ENCODE measurements around the gene CNN2.
A peak's percentile ranks its signal among the peaks of the same experiment; 100 is the strongest.

CNN2 gene

DNA sequence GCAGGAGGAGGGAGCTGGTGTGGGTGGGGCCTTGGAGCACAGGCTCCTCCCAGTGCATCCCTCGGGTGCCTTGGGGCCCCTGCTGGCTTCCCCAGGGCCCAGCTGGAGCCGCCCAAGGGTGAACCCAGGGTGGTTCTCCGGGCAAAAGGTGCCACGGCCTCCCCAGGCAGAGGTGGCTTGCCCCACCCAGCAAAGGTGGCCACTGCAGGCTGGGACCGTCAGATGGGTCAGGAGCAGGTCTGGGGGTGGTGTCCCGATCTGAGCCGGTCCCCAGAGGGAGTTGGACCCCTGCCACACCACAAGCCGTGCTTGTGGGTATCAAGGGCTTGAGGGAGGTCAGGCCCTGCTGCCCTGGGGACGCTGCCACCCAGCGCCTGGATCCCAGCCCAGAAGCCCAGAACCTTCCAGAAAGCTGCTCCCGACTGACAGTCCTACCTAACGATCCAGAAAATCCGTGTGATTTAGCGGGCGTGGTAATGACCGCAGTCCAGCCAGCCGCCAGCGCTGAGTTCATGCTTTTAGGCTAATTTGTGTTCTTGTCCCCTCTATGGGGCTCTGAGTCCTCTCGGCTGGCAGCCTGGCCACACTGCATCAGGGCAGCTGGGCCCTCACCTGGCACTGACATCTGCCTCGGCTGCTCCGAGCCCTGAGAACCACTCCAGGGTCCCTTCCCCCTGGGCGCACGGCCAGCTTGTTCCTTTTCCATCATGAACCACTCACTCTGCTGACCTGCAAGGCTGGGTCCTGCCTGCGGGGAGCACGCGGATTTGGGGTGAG, 31.2 kb upstream of the CNN2 start:
- DNase-seq (ENCODE audit: low read depth), result no peak

DNA sequence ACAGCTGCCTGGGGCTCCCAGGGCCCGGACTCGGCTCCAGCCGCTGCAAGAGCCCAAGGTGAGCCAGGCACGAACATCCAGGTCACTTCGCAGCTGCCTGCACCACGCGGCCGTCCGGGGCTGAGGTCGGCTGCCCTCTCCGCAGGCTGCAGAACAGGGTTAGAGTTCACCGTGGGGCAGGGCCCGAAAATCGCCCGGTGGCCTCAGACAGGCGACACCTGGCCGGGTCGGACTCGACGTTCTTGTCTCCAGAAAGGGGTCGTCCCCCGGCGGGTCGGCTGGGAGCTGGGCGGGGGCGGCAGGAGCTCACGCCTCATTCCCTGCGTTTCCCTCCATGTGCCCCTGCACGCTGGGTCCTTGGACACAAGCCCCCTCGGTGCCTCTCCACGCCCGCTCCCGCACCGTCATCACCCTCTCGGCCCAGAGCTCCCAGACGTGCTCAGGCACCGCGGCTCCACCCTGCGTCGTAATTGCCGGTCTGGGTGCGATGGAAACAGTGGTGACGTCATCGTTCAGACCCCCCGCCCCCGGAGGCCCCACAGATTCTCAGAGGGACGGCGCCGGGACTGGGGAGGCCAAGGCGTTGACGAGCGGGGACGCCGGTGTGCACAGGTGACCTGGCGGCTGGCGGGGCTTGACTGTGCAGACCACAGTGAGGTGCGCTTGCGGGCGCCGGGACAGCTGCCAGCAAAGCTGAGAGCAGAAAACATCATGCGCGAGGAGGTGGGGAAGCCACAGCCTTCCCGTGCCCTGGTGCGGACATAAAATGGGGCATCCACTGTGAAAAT, 30.2 kb upstream of the CNN2 start:
- peak; percentile 26 for DNase-seq (ENCODE audit: low read depth)

DNA sequence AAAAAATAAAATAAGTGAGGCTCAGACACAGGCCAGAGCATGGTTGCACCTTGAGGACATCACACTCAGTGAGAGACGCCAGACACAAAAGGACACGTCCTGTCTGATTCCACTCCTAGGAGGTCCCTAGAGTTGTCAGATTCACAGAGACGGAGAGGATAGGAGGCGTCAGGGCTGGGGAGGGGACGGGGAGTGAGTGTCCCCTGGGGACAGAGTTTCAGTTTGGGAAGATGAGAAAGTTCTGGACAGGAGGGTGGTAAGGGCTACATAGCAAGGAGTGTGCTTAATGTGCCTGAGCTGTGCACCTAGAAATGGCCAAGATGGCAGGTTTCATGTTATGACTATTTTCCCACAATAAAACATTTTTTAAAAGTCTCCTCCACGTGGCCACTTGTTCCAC, 28.3 kb upstream of the CNN2 start:
- no peak for DNase-seq (ENCODE audit: low read depth)

DNA sequence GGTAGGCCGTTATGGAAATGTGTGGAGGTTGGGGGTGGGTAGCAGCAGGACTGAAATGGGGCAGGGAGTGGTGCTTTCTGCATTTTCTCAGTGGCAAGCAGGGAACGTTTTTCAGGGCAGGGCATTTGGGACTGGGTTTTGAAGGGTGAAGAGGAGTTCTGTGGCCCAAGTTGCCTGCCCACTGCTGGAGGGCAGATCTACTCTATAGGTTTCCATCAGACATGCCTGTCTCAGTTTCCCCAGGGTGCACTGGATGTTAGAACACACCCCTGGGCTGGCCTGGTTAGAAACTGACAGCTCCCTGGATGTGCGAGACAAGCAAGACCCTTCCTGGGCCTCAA, 27.1 kb upstream of the CNN2 start:
- DNase-seq (ENCODE audit: low read depth), result no peak

DNA sequence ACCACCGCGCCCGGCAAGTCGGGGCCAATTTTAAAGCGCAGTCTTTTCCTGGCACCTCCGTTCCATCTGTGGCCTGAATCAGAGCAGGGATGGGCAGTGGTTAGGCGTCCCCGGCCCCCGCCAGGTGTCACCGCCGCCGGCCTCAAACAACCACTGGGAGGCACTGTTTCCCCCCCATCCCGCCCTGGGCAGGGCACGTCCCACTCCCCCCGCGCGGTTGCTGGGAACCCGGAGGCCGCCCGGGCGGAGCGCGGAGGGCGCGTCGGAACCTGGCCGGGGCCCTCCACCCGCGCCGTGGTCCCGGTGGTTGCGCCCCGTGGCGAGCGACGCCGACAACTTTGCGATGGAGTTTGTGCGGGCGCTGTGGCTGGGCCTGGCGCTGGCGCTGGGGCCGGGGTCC, 26.3 kb upstream of the CNN2 start, which contains the start of gene GRIN3B:
GRIN3B (plus strand) TSS at position 325 of the 400 bp plus-strand sequence; CDS start at position 344, 19 bp downstream.
- peak; percentile 40 for DNase-seq (ENCODE audit: low read depth)

DNA sequence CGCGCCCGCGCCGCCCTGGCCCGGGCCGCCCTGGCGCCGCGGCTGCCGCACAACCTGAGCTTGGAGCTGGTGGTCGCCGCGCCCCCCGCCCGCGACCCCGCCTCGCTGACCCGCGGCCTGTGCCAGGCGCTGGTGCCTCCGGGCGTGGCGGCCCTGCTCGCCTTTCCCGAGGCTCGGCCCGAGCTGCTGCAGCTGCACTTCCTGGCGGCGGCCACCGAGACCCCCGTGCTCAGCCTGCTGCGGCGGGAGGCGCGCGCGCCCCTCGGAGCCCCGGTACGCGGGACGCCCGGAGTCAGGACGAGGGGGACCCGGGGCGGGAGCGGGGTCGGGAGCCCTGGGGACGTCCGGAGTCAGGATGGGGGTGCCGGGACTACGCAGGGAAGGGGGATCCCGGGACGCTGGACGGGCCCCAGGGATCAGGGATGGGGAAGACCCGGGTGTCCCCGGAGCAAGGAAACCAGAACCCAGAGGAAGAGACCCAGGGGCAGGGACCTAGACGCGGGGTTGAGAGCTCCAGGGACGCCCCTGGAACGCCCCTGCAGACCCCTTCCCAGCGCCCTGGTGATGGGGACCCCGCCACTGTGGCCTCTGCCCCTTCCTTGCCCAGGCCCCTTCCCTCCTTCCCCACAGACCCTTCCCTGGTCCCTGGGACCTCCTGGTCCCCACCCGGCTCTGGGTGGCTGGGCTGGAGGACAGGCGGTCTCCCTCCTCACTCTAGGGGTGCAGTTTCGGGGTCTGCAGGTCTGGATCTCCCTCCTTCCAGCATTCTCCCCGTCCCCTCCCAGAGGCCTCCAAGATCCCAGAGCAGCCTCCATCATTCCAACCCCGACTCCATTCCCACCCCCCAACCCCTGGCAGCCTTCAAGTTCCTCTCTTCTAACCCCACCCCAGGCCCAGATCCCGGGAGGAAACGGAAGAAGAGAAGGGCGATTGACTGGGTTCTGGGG, 25.5 kb upstream of the CNN2 start:
- no peak for DNase-seq (ENCODE audit: low read depth)

DNA sequence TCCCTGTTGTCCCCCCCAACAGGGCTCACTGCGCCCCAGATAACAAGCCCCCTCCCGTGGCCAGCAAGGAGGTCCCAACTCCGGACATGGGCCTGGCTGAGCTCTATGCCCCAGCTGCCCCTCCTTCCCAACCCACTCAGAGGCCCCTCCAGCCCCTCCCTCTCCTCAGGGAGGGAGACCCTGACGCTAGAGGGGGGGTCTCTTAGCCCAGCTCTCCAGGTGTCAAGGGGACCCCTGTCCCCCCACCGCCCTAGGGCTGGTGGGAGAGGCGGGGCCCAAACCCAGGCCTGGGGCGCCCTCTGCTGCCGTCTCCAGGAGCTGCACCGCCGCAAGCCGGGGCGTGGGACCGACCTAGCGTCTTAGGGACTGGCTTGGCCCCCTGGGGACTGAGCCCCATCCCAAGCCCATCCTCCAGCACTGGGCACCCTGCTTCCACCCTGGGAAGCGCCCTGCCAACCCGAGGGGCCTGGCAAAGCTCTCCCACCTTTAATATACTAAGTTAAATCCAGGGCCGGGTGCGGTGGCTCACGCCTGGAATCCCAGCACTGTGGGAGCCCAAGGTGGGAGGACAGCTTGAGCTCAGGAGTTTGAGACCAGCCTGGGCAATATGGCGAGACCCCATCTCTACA, 24.8 kb upstream of the CNN2 start:
- DNase-seq (ENCODE audit: low read depth), result peak; percentile 53

DNA sequence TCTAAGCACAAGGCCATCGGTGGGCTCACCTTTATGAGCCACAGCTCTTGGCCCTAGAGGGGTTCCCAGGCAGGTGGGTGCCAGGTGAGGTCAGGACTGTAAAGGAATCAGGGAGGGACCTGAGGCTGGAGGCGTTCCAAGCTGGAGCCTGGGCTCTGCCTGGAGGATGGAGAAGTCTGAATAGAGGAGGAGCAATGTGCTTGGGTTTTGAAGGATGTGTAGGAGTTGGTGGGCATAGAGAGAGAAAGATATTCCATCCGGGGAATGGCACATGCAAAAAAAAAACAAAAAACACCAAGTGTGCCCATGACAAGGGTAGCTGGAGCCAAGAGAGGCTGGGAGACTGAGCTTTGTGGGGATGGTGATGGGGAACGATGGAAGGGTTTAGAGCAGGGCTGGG, 23.8 kb upstream of the CNN2 start:
- no peak for DNase-seq (ENCODE audit: low read depth)

DNA sequence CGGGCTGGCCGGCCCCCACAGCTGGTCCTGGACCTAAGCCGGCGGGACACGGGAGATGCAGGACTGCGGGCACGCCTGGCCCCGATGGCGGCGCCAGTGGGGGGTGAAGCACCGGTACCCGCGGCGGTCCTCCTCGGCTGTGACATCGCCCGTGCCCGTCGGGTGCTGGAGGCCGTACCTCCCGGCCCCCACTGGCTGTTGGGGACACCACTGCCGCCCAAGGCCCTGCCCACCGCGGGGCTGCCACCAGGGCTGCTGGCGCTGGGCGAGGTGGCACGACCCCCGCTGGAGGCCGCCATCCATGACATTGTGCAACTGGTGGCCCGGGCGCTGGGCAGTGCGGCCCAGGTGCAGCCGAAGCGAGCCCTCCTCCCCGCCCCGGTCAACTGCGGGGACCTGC, 23.1 kb upstream of the CNN2 start:
- no peak for DNase-seq (ENCODE audit: low read depth)

DNA sequence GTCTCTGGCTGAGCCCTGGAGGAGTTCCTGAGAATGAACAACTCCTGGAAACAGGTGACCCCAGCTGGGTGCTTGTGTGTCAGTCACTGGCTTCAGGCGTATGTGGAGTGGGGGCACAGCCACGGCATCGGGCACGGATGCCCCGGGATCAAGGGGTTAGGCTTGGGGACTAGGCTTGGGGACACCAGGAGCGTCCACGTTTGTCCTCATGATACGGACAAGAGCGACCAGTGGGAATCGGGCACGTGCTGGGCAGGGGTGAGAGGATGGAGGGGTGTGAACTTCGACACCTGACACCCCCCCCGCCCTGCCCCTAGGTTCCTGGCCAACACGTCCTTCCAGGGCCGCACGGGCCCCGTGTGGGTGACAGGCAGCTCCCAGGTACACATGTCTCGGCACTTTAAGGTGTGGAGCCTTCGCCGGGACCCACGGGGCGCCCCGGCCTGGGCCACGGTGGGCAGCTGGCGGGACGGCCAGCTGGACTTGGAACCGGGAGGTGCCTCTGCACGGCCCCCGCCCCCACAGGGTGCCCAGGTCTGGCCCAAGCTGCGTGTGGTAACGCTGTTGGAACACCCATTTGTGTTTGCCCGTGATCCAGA, 22.1 kb upstream of the CNN2 start:
- DNase-seq (ENCODE audit: low read depth), result no peak

DNA sequence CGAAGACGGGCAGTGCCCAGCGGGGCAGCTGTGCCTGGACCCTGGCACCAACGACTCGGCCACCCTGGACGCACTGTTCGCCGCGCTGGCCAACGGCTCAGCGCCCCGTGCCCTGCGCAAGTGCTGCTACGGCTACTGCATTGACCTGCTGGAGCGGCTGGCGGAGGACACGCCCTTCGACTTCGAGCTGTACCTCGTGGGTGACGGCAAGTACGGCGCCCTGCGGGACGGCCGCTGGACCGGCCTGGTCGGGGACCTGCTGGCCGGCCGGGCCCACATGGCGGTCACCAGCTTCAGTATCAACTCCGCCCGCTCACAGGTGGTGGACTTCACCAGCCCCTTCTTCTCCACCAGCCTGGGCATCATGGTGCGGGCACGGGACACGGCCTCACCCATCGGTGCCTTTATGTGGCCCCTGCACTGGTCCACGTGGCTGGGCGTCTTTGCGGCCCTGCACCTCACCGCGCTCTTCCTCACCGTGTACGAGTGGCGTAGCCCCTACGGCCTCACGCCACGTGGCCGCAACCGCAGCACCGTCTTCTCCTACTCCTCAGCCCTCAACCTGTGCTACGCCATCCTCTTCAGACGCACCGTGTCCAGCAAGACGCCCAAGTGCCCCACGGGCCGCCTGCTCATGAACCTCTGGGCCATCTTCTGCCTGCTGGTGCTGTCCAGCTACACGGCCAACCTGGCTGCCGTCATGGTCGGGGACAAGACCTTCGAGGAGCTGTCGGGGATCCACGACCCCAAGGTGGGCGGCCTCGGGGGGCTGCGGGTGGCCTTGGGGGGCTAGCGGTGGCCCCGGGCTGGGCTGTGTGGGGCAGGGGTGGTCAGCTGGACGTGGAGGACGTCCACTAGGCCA, 21.4 kb upstream of the CNN2 start:
- no peak for DNase-seq (ENCODE audit: low read depth)

DNA sequence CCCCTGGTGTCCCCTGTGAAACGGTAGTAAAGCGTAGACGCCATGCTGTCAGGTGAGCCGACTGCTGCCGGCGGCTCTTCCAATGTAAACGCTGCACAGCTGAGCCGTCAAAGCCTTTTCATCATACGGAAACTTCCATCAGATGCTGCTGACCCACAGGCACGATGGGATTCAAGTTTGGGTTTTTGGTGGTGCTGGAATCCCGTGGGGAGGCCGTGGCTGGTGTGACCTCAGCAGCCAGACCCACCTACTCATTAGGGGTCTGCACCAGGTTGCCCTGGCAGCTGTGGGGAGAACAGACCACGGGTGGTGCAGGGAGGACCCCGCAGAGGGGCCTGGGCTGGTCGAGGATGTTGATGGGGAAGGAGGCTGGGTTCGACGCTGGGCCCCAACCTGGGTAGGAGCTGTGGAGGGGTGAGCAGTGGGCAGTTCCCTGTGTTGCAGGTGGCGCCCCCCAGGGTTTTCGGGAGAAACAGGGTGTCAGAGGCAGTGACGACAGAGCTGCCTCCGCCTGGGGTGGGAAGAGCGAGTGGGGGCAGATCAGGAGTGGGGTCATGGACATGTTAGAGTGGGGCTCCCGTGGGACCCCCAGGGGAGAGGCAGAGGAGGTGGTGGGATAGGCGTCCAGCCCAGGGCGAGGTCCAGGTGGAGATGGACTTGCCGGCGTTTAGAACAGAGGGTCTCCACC, 19.6 kb upstream of the CNN2 start:
- no peak for DNase-seq (ENCODE audit: low read depth)

DNA sequence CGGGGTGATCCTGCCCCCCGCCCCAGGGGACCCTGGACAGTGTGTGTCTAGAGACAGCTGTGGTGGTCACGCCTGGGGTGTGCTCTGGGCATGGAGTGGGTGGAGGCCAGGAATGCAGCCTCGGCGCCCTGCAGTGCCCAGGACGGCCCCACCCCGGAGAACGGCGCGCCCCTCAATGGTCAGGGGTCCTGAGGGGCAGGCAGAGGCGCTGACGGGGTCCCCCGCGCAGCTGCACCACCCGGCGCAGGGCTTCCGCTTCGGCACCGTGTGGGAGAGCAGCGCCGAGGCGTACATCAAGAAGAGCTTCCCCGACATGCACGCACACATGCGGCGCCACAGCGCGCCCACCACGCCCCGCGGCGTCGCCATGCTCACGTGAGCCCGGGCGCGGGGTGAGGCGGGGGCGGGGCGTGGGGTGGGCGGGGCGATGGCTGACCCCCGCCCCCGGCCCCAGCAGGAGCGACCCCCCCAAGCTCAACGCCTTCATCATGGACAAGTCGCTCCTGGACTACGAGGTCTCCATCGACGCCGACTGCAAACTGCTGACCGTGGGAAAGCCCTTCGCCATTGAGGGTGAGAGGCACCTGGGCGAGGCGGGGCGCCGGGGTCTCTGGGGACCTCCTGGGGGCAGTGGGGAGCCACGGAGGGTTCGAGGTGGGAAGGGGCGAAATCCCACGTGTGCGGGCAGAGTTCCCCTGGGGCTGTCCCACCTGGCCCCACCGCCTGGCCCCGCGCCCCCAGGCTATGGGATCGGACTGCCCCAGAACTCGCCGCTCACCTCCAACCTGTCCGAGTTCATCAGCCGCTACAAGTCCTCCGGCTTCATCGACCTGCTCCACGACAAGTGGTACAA, 18.8 kb upstream of the CNN2 start:
- no peak for DNase-seq (ENCODE audit: low read depth)

DNA sequence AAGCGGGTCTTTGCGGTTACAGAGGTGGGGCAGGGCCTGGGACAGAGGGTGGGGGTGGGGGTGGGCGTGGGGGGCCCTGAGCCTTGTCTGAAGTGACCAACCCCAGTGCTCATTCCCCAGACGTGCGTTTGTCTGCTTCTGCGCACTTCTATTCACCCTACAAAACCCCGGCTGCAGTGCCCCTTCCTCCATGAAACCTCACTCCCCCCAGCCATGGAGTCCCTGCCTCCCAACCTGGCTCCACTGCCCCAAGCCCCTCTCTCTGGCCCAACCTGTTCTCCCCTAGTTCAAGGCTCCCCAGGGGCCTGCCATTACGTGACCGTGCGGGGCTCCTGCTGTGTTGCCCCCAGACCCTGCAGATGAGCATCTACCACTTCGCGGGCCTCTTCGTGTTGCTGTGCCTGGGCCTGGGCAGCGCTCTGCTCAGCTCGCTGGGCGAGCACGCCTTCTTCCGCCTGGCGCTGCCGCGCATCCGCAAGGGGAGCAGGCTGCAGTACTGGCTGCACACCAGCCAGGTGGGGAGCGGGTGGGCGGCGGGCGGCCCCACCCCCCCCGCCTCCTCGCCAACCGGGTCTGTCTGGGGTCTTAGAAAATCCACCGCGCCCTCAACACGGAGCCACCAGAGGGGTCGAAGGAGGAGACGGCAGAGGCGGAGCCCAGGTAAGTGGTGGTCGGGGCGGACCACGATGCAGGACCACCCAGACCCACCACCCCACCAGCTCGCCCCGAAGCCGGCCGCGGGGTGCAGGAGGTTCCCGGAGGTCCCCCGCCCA, 18.0 kb upstream of the CNN2 start:
- no peak for DNase-seq (ENCODE audit: low read depth)

DNA sequence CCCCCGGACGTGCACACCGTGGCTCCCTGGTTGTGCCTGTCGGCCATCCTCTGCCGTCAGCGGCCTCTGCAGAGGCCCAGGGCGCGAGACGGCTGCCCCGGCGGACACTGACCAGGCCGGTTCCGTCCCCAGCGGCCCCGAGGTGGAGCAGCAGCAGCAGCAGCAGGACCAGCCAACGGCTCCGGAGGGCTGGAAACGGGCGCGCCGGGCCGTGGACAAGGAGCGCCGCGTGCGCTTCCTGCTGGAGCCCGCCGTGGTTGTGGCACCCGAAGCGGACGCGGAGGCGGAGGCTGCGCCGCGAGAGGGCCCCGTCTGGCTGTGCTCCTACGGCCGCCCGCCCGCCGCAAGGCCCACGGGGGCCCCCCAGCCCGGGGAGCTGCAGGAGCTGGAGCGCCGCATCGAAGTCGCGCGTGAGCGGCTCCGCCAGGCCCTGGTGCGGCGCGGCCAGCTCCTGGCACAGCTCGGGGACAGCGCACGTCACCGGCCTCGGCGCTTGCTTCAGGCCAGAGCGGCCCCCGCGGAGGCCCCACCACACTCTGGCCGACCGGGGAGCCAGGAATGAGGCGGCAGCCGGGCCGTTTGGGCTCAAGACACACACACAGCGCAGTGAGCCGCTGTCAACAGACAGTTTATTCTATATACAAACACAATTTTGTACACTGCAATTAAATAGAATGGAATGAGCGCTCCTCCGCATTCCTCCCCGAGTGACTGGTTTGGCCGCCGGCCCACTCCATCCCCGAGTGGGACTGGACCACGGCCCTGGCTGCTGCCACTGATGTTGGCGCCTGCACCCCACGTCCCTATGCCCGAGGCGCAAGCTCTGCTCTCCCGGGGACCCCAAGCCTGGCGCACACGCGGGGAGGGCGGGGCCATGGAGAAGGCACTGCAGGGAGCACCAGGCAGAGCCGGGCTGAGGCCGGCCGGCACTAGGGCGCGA, 17.1 kb upstream of the CNN2 start:
- no peak for DNase-seq (ENCODE audit: low read depth)

DNA sequence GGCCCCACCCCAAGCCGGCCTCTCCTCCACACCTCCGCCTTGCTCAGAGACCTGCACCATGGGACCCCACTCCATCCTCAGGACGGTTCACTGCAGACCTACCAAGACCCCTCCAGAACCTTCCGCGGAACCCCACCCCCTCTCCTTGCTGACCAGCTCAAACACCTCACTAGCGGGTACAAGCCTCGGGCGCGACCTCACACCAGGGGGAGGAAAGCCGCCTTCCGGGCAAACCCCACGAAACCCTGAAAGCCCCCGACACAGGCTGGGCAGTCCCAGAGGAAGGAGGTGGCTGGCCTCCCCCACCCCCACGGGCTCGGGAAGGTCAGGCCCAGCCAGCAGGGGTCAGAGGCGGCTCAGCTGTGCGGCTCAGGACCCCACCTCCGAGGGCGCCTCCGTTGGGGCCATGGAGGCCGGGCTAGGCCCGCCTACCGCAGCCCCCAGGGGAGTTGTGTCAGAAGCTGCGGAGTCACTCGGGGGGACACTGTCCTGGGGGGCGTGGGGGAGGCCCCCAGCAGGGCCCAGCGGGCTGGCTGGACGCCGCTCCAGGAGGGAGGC, 16.3 kb upstream of the CNN2 start:
- no peak for DNase-seq (ENCODE audit: low read depth)

All from stimulated activated CD8-positive, alpha-beta memory T cell treated with anti-CD3 and anti-CD28 coated beads, Interleukin-15, amount 100 ng/mL, for 24 hours (primary cell).